ENCODE measurements around the gene LINC00237. TPM values are rescaled to one million over a fixed set of nuclear protein-coding genes. Genes with fewer than 3 reads are reported as not detected.

The LINC00237 gene
- total RNA-seq, 1 experiment from 2014 or later: not detected

GRCh38 chr20:21125849-21126580 lies 19.9 kb upstream of the LINC00237 start, which contains the start of gene KIZ:
KIZ (plus strand) TSS chr20:21126082; CDS start chr20:21126116, 34 bp downstream.
- H3K4me3 Mint-ChIP-seq (ENCODE audit: unreplicated experiment): peak within 1 kb of the TSS; percentile 85
- BruUV-seq (replicated peaks): no TSS peak
- peaks cover 9% of the 10 kb centered on the region for H3K4me1 Mint-ChIP-seq (ENCODE audit: insufficient read depth, unreplicated experiment)
- intact Hi-C loops (cut with micrococcal nuclease): loop anchor here (1.0 to 2.0 kb wide), 2 partner anchors 57 to 262 kb away; no protein-coding TSS in a partner anchor
- no peaks in the 10 kb centered on the region for H3K27me3 Mint-ChIP-seq (ENCODE audit: insufficient read depth, unreplicated experiment)
- CTCF ChIA-PET: interaction anchor here (0.5 to 3.9 kb wide), 30 partner anchors 10 to 461 kb away, joined by 3 to 52 read pairs (median 4); no protein-coding TSS in a partner anchor
- DNase-seq (ENCODE audit: unreplicated experiment): peak; percentile 93
- no peaks in the 10 kb centered on the region for H3K36me3 Mint-ChIP-seq (ENCODE audit: insufficient read depth, unreplicated experiment)
- TF ChIP-seq, protein P1, sequence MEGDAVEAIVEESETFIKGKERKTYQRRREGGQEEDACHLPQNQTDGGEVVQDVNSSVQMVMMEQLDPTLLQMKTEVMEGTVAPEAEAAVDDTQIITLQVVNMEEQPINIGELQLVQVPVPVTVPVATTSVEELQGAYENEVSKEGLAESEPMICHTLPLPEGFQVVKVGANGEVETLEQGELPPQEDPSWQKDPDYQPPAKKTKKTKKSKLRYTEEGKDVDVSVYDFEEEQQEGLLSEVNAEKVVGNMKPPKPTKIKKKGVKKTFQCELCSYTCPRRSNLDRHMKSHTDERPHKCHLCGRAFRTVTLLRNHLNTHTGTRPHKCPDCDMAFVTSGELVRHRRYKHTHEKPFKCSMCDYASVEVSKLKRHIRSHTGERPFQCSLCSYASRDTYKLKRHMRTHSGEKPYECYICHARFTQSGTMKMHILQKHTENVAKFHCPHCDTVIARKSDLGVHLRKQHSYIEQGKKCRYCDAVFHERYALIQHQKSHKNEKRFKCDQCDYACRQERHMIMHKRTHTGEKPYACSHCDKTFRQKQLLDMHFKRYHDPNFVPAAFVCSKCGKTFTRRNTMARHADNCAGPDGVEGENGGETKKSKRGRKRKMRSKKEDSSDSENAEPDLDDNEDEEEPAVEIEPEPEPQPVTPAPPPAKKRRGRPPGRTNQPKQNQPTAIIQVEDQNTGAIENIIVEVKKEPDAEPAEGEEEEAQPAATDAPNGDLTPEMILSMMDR (IDR thresholded peaks at IDR 0.05; ENCODE audit: unreplicated experiment): peak; percentile 31
- POLR2A ChIA-PET: interaction anchor here (0.7 to 3.8 kb wide), 39 partner anchors 9 to 1194 kb away, joined by 3 to 84 read pairs (median 4); partner anchors contain the start of gene XRN2
- H3K27ac Mint-ChIP-seq (ENCODE audit: low read depth, unreplicated experiment): peak within 1 kb of the TSS; percentile 86
- no peaks in the 10 kb centered on the region for H3K9me3 Mint-ChIP-seq (ENCODE audit: unreplicated experiment)

DNA sequence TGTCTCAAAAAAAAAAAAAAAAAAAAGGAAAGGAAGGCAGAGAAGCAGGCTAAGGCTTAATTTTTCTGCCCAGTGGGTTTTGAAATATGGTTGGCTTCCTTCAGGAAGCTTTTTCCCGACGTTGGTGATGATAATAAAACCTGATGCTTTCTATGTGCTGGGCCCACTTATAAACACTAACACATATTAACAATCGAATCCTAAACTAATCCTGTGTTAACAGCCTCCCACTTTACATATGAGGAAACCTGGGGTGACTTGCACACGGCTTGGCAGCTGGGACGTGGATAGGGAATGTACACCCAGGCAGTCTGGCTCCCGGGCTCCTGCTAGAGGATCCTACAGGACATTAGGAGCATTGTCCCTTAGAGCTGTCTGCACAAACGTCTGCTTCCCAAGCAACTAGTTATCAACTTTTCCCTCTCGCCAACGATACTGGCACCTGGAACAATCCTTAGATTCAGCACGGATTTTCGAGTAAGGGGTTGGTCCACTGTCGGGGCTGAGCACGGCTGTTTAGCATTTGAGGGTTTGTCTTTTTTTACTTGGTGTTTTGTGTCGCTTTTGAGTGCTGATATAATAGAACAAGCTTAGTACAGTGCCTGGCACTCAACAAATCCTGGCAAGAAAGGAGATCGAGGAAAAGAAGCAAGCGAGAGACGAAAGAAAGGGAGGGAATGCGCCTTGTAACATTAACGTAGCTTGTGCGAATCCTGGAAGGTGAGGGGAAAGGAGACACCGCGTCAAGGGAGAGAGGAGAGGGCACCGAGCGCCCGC lies 19.1 kb upstream of the LINC00237 start:
- POLR2A ChIA-PET: interaction anchor here (0.6 to 3.8 kb wide), 31 partner anchors 10 to 467 kb away, joined by 3 to 84 read pairs (median 4); partner anchors contain the start of gene XRN2
- peak overlapping the region; percentile 85 for H3K4me3 Mint-ChIP-seq (ENCODE audit: unreplicated experiment)

DNA sequence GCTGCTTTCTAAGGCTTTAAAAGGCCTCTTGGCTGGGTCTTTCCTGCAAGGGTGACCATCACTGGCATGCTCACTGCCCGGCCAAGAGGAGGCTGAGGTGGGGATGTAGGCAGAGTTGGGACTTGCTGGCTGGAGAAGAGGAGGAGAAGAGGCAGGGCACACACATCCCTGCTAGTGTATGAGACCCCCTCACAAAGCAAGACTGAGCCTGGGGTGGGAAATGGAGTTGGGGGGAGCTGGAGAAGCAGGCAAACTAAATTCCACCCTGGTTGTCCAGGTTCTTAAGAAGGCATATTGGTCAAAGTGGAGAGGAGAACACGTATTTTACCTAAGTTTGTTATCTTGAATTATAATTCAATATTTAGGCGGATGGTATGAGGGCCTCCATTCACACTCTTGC lies 18.0 kb upstream of the LINC00237 start:
- H3K4me3 Mint-ChIP-seq (ENCODE audit: unreplicated experiment): no peak overlapping the region
- intact Hi-C loops (cut with micrococcal nuclease): no loop called here
- no peaks in the 10 kb centered on the region for H3K9me3 Mint-ChIP-seq (ENCODE audit: unreplicated experiment)
- TF ChIP-seq, protein P1 (IDR thresholded peaks at IDR 0.05; ENCODE audit: unreplicated experiment): no peak
- no peaks in the 10 kb centered on the region for H3K27me3 Mint-ChIP-seq (ENCODE audit: insufficient read depth, unreplicated experiment)
- no peak overlapping the region for H3K27ac Mint-ChIP-seq (ENCODE audit: low read depth, unreplicated experiment)
- no peak for DNase-seq (ENCODE audit: unreplicated experiment)
- POLR2A ChIA-PET: interaction anchor here (1.6 kb wide), 1 partner anchor 28 kb away, joined by 6 read pairs; no protein-coding TSS in a partner anchor
- CTCF ChIA-PET: interaction anchor here (0.6 to 3.3 kb wide), 5 partner anchors 111 to 1872 kb away, joined by 3 to 52 read pairs (median 14); no protein-coding TSS in a partner anchor
- no peaks in the 10 kb centered on the region for H3K36me3 Mint-ChIP-seq (ENCODE audit: insufficient read depth, unreplicated experiment)
- BruUV-seq (replicated peaks): no TSS peak
- H3K4me1 Mint-ChIP-seq (ENCODE audit: insufficient read depth, unreplicated experiment): peaks cover 9% of the 10 kb centered on the region

More for the DNA sequence above, 19.1 kb upstream of the LINC00237 start:
- BruUV-seq (replicated peaks): no TSS peak
- Mint-ChIP-seq H3K27ac (ENCODE audit: low read depth, unreplicated experiment) (peak overlapping the region; percentile 86), H3K36me3 (ENCODE audit: insufficient read depth, unreplicated experiment) (no peaks in the 10 kb centered on the region), H3K4me1 (ENCODE audit: insufficient read depth, unreplicated experiment) (peaks cover 9% of the 10 kb centered on the region), H3K27me3 (ENCODE audit: insufficient read depth, unreplicated experiment) (no peaks in the 10 kb centered on the region), H3K9me3 (ENCODE audit: unreplicated experiment) (no peaks in the 10 kb centered on the region)
- CTCF ChIA-PET: interaction anchor here (0.5 to 3.9 kb wide), 30 partner anchors 11 to 1398 kb away, joined by 3 to 52 read pairs (median 4); no protein-coding TSS in a partner anchor
- DNase-seq (ENCODE audit: unreplicated experiment): peak; percentile 57
- intact Hi-C loops (cut with micrococcal nuclease): loop anchor here (1.0 kb wide), 1 partner anchor 261 kb away; no protein-coding TSS in a partner anchor
- TF ChIP-seq, protein P1 (IDR thresholded peaks at IDR 0.05; ENCODE audit: unreplicated experiment): no peak
